BLaER1 (cell line): ENCODE results near the gene STX10.
A peak's percentile ranks its signal among the peaks of the same experiment; 100 is the strongest.

Experiments used
- H3K27ac ChIP-seq: shearing (Covaris generic); formaldehyde crosslinking; 2 replicates; pipeline ENCODE4 v1.8.1; 2022
- H3K27me3 ChIP-seq: shearing (Covaris generic); formaldehyde crosslinking; 2 replicates; pipeline ENCODE4 v1.8.1; 2022
- H3K36me3 ChIP-seq: shearing (Covaris generic); formaldehyde crosslinking; 2 replicates; pipeline ENCODE4 v1.8.1; 2022
- H3K4me1 ChIP-seq: shearing (Covaris generic); formaldehyde crosslinking; 2 replicates; pipeline ENCODE4 v1.8.1; 2022
- H3K4me2 ChIP-seq: shearing (Covaris generic); formaldehyde crosslinking; 2 replicates; pipeline ENCODE4 v1.8.1; 2022
- H3K4me3 ChIP-seq: shearing (Covaris generic); formaldehyde crosslinking; 2 replicates; pipeline ENCODE4 v1.8.1; 2022
- H3K9ac ChIP-seq: shearing (Covaris generic); formaldehyde crosslinking; 2 replicates; pipeline ENCODE4 v1.8.1; 2022
- H3K9me3 ChIP-seq: shearing (Covaris generic); formaldehyde crosslinking; 2 replicates; pipeline ENCODE4 v1.8.1; 2022
- H4K20me1 ChIP-seq: shearing (Covaris generic); formaldehyde crosslinking; 2 replicates; pipeline ENCODE4 v1.8.1; 2022
- Cebpa-rat ChIP-seq: shearing (Covaris generic); IDR thresholded peaks from 2 replicates; pipeline ENCODE4 v1.8.1; 2022

Gene STX10

GRCh38 chr19:13165162-13165997 is 15.2 kb upstream of the STX10 start:
- H3K4me2 ChIP-seq: peak overlapping the region; percentile 93
- no peaks in the 10 kb centered on the region for H3K27me3 ChIP-seq

DNA sequence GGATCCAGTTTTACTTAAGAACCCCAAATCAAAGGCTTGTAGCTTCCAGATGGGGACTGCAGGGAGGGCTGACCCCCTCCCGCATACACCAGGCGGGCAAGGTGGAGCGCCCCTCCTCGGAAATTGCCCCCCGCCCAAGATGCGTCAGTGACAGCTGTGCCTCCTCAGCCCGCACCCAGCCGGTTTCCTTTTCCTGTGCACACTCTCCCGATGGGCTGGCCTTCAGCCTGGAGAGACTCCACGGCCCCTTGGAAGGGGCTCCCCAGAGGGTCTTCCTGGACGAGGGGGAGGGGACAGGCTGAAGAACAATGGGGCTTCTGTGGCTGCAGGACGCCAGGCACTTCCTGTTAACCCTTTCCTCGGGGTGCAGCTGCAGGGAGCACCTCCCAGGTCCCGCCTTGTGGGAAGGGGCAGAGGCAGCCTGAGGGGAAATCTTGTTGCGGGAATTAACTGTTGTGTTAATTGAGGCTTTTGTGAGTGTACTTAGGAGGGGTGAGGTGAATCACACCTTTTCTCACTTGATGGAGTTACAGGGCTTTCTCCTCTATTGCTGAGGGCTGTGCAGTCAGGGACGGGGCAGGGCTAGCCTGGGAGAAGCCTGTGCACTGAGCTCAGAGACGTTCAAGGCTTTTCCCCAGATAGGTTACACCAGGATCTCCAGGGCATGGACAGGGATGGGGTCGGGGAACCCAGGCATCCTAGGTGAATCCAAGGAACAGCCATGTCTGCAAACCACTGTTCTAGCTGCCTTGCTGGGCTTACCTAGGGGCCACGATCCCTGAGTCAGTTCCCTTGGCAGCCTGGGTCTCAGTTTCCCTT is 14.4 kb upstream of the STX10 start:
- TF ChIP-seq Cebpa-rat: no peak
- Histone ChIP-seq H3K36me3 (no peaks in the 10 kb centered on the region), H3K4me3 (peak overlapping the region; percentile 62), H3K9ac (peak overlapping the region; percentile 85), H3K27me3 (no peaks in the 10 kb centered on the region), H3K9me3 (no peaks in the 10 kb centered on the region), H3K27ac (peak overlapping the region; percentile 98), H3K4me2 (peak overlapping the region; percentile 93), H3K4me1 (peaks cover 96% of the 10 kb centered on the region), H4K20me1 (no peaks in the 10 kb centered on the region)

More at GRCh38 chr19:13165162-13165997, 15.2 kb upstream of the STX10 start:
- Histone ChIP-seq H3K9me3 (no peaks in the 10 kb centered on the region), H3K4me1 (peaks cover 96% of the 10 kb centered on the region), H3K36me3 (no peaks in the 10 kb centered on the region), H4K20me1 (no peaks in the 10 kb centered on the region), H3K27ac (peak overlapping the region; percentile 98), H3K4me3 (peak overlapping the region; percentile 62), H3K9ac (peak overlapping the region; percentile 85)
- no peak for TF ChIP-seq Cebpa-rat

DNA sequence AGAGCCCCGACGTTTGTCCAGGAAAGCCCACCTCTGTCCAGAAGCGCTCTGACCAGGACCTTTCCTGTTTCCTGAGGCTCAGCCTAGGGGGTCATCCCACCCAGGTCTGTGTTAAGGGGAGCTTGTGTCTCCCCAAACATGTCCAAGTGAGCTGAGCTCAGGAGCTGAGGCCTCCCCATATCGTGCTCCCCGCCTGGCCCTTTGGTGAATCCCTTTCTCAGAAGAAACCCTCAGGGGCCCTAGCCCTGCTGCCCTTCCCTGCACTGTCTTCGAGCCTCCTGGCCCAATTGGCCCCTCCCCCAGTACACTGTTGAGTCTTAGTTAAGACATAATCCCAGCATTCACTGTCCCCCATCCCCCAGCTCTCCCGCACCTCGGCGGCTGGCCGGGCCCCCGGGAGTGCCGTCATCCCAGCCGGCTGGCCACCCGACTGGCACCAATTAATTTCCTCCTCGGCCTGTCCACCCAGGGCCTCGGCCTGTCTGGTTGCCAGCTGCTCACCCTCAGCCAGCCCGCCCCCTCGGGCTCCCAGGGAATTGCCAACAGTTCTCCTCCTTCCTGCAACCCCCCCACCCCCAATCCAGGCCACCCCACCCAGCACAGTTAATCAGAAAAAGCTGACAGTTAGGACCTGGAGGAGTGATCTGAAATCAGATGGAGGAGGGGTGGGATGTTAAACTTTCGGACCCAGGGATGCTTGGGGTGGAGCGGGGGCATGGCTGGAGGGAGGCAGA is 13.6 kb upstream of the STX10 start:
- peak overlapping the region; percentile 85 for H3K9ac ChIP-seq
- no peaks in the 10 kb centered on the region for H3K27me3 ChIP-seq
- no peaks in the 10 kb centered on the region for H3K36me3 ChIP-seq
- no peak for TF ChIP-seq Cebpa-rat
- H4K20me1 ChIP-seq: no peaks in the 10 kb centered on the region
- peak overlapping the region; percentile 62 for H3K4me3 ChIP-seq
- H3K27ac ChIP-seq: peak overlapping the region; percentile 98
- no peaks in the 10 kb centered on the region for H3K9me3 ChIP-seq
- H3K4me2 ChIP-seq: peak overlapping the region; percentile 93
- peaks cover 96% of the 10 kb centered on the region for H3K4me1 ChIP-seq

DNA sequence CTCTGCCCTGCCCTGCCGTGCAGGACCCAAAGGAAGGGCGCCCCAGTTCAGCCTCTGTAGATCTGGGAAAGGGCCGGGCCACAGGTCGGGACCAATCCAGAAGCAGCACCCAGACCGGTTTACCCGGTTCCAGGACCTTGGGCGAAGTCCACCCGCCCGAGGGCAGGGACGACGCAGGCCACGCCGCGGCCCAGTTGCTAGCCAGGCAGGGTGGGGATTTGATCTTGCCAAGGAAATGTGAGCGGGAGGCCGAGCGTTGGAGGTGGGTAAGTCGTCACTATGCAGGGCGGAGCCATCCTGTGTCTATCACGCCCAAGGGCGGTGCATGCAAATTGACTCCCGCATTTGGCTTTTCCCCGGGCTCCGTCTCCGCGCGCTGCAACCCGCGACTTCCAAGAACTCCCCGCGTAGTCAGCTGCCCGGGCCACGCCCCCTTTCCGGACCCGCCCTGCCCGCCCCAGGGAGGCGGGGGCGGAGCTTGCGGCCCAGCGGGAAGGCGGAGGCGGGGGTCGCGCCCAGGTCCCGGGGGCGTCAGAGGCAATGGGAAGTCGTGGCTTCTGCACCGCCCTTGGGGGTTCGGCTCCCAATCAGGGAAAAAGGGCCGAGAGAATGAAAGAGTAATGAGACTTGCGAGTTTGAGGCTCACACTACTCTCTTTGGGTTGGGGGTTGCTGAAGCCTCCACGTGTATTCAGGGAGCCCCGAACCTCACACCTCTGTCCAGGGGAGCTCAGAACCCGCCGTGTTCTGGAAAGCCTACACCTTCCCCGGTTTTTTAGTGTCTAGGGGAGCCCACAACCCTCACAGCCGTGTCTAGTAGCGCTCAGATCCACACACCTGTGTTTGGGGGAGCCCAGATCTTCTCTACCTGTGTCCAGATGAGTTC is 12.8 kb upstream of the STX10 start:
- Histone ChIP-seq H3K9ac (peak overlapping the region; percentile 85), H3K27me3 (no peaks in the 10 kb centered on the region), H3K36me3 (no peaks in the 10 kb centered on the region), H3K4me3 (peak overlapping the region; percentile 62), H3K4me1 (peaks cover 96% of the 10 kb centered on the region), H4K20me1 (no peaks in the 10 kb centered on the region), H3K9me3 (no peaks in the 10 kb centered on the region), H3K27ac (peak overlapping the region; percentile 98), H3K4me2 (peak overlapping the region; percentile 93)
- no peak for TF ChIP-seq Cebpa-rat

- no peak overlapping the region; the same call in 1 of the 2 replicates for H3K9ac ChIP-seq
- H3K27ac ChIP-seq: peak overlapping the region; percentile 56
- H3K4me1 ChIP-seq: peaks cover 93% of the 10 kb centered on the region
- no peaks in the 10 kb centered on the region for H3K9me3 ChIP-seq
- no peaks in the 10 kb centered on the region for H3K36me3 ChIP-seq
- H4K20me1 ChIP-seq: no peaks in the 10 kb centered on the region
- TF ChIP-seq Cebpa-rat: no peak
- H3K4me3 ChIP-seq: no peak overlapping the region
- peak overlapping the region; percentile 93 for H3K4me2 ChIP-seq
- H3K27me3 ChIP-seq: no peaks in the 10 kb centered on the region
Measured at GRCh38 chr19:13160557-13160956, 10.4 kb upstream of the STX10 start.

GRCh38 chr19:13159713-13160112 is 9.5 kb upstream of the STX10 start:
- Histone ChIP-seq H3K4me1 (peaks cover 91% of the 10 kb centered on the region), H3K27me3 (no peaks in the 10 kb centered on the region), H3K27ac (no peak overlapping the region), H3K9me3 (no peaks in the 10 kb centered on the region), H3K9ac (no peak overlapping the region), H3K4me2 (no peak overlapping the region), H3K4me3 (no peak overlapping the region), H4K20me1 (peaks cover 7% of the 10 kb centered on the region), H3K36me3 (no peaks in the 10 kb centered on the region)
- TF ChIP-seq Cebpa-rat: no peak

DNA sequence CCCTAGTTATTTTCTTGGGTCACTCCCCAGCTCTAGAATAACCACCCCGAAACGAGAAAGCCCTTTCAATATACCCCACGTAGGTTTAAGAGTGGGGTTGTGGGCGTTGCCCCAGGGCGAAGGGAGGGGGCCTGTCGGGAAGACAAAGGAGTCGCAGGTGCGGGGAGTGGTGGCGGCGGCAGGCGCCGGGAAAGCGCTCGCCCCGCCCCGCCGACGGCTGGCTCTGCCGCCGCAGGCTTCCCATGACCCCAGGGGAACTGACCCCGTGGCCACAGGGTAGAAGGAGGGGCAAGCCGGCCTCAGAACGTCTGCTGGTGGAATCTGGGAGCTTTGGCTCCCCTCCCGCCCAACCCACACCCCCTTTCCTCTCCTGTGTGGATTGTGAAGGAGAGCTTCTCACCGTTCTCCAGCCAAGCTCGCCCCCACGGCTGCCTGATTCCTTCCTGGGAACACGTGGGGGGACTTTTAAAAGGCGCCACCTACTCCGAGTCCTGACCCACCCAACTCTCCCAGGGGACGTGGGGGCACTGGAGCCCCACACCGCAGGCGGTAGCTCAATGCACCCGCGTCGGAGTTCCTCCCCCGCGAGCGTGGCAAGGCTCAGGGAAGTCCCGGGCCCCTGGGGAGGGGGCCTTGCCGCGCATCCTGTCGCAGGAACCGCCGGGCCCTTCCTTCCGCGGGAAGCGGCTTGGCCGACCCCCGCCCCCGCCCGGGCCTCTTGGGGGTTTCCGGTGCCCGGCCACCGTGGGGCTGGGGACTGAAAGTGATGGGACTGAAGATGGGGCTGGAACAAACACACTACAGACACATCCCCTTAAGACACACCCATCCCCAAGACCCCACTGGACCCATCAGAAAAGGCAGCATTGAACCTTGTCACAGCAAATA is 5.5 kb upstream of the STX10 start:
- Histone ChIP-seq H3K27ac (peak overlapping the region; percentile 98), H3K27me3 (no peaks in the 10 kb centered on the region)
- TF ChIP-seq Cebpa-rat: no peak

GRCh38 chr19:13154911-13155471 is 4.8 kb upstream of the STX10 start:
- Histone ChIP-seq H4K20me1 (peaks cover 26% of the 10 kb centered on the region), H3K36me3 (peaks cover 10% of the 10 kb centered on the region; the same call in 1 of the 2 replicates), H3K27ac (peak overlapping the region; percentile 98), H3K9ac (peak overlapping the region; percentile 95), H3K4me3 (peak overlapping the region; percentile 100), H3K4me2 (peak overlapping the region; percentile 97), H3K4me1 (peaks cover 47% of the 10 kb centered on the region), H3K9me3 (no peaks in the 10 kb centered on the region), H3K27me3 (no peaks in the 10 kb centered on the region)
- no peak for TF ChIP-seq Cebpa-rat

More for the DNA sequence above, 5.5 kb upstream of the STX10 start:
- H3K4me1 ChIP-seq: peaks cover 55% of the 10 kb centered on the region
- H3K4me3 ChIP-seq: peak overlapping the region; percentile 100
- H3K9ac ChIP-seq: peak overlapping the region; percentile 95
- no peaks in the 10 kb centered on the region for H3K9me3 ChIP-seq
- peak overlapping the region; percentile 97 for H3K4me2 ChIP-seq
- peaks cover 26% of the 10 kb centered on the region for H4K20me1 ChIP-seq
- peaks cover 10% of the 10 kb centered on the region; the same call in 1 of the 2 replicates for H3K36me3 ChIP-seq
